Gastroesophageal sphincter (tissue), 3 donors: ENCODE measurements around the gene DCAF16.

ENCODE experiments used
- POLR2A ChIP-seq, 2 donors: fragments of 450-650 bp; IDR thresholded peaks; one replicate each; pipeline ENCODE4 v1.6.1; 2017; ENCODE audit warnings: antibody characterized with exemption in 2 of 2, mild to moderate bottlenecking in 2 of 2, moderate library complexity in 1 of 2
- TF ChIP-seq, protein P1 (sequence below), 4 experiments: fragments of 200-600 bp in 2 of 4; fragments of 450-650 bp in 2 of 4; sonication (generic) in 1 of 4; IDR thresholded peaks; one replicate each; pipeline ENCODE4 v1.5.1; 2017 to 2019; ENCODE audit warnings: antibody characterized with exemption in 4 of 4, mild to moderate bottlenecking in 2 of 4, moderate library complexity in 2 of 4

DNA sequence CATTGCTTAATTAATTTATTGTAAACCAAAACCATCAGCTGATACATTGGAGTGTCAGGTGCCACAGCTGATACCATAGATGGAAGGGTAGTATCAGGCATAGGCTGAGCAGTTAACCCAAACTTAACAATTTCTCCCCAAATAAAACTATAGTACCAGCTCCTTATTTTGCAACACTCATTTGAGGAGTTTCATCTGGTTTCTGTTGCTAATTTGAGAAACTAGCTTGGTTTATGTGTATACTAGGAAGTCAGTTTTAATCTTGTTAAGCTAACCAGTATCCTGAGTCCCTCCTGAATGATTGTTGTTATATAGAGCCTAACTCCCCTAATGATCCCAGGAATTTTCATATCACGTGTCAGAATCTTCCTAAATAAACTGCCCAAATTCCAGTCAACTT is 12.7 kb downstream of the DCAF16 start:
- TF ChIP-seq, protein P1, sequence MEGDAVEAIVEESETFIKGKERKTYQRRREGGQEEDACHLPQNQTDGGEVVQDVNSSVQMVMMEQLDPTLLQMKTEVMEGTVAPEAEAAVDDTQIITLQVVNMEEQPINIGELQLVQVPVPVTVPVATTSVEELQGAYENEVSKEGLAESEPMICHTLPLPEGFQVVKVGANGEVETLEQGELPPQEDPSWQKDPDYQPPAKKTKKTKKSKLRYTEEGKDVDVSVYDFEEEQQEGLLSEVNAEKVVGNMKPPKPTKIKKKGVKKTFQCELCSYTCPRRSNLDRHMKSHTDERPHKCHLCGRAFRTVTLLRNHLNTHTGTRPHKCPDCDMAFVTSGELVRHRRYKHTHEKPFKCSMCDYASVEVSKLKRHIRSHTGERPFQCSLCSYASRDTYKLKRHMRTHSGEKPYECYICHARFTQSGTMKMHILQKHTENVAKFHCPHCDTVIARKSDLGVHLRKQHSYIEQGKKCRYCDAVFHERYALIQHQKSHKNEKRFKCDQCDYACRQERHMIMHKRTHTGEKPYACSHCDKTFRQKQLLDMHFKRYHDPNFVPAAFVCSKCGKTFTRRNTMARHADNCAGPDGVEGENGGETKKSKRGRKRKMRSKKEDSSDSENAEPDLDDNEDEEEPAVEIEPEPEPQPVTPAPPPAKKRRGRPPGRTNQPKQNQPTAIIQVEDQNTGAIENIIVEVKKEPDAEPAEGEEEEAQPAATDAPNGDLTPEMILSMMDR (IDR thresholded peaks at IDR 0.05): no peak
- TF ChIP-seq POLR2A (IDR thresholded peaks at IDR 0.05): no peak
